Neuronal stem cell (in vitro differentiated cells): Measurements from ENCODE around the gene PCCA.
A peak's percentile ranks its signal among the peaks of the same experiment; 100 is the strongest.

Experiments
- DNase-seq: peaks from one replicate; pipeline ENCODE4 v3.0.0-alpha.2; 2013; ENCODE audit warnings: low spot score
- H2AFZ ChIP-seq: one replicate; pipeline ENCODE4 v1.6.1; 2013; ENCODE audit warnings: mild to moderate bottlenecking, low read length, inconsistent platforms
- H2AK5ac ChIP-seq: 2 replicates; pipeline ENCODE4 v1.6.1; 2013; ENCODE audit warnings: low read depth, mild to moderate bottlenecking, inconsistent platforms, low read length, moderate library complexity, mixed read lengths
- H2BK120ac ChIP-seq: 2 replicates; pipeline ENCODE4 v1.6.1; 2013; ENCODE audit warnings: low read depth, mild to moderate bottlenecking, inconsistent platforms, low read length, moderate library complexity, mixed read lengths
- H2BK12ac ChIP-seq: one replicate; pipeline ENCODE4 v1.6.1; 2013; ENCODE audit warnings: low read length, inconsistent platforms
- H2BK15ac ChIP-seq: 2 replicates; pipeline ENCODE4 v1.6.1; 2013; ENCODE audit warnings: mild to moderate bottlenecking, low read length, inconsistent platforms, mixed read lengths
- H2BK5ac ChIP-seq: one replicate; pipeline ENCODE4 v1.6.1; 2013; ENCODE audit warnings: inconsistent platforms, mild to moderate bottlenecking, low read length, moderate library complexity
- H3K14ac ChIP-seq: one replicate; pipeline ENCODE4 v1.6.1; 2013; ENCODE audit warnings: low read length, inconsistent platforms
- H3K18ac ChIP-seq: 2 replicates; pipeline ENCODE4 v1.6.1; 2013; ENCODE audit warnings: low read length, inconsistent platforms
- H3K23ac ChIP-seq: 2 replicates; pipeline ENCODE4 v1.6.1; 2013; ENCODE audit warnings: low read depth, mild to moderate bottlenecking, mixed read lengths, low read length, inconsistent platforms; ENCODE audit not compliant: poor library complexity
- H3K27ac ChIP-seq: replicated peaks from 3 replicates; pipeline ENCODE4 v1.5.1; 2013; ENCODE audit warnings: low read length, inconsistent platforms
- H3K27me3 ChIP-seq, 3 experiments: 2 replicates each; pipeline ENCODE4 v1.6.1; 2013; ENCODE audit warnings: low read length in 3 of 3, mild to moderate bottlenecking in 2 of 3, inconsistent platforms in 1 of 3, low read depth in 1 of 3, mixed read lengths in 1 of 3, moderate library complexity in 1 of 3; ENCODE audit not compliant: control insufficient read depth in 3 of 3, insufficient read depth in 3 of 3
- H3K36me3 ChIP-seq, 2 donors: replicated peaks in 1 of 2; 2 replicates each; pipeline ENCODE4 v1.6.1; 2013; ENCODE audit warnings: low read length in 2 of 2; ENCODE audit not compliant: control insufficient read depth in 2 of 2, insufficient read depth in 2 of 2
- H3K4ac ChIP-seq: 2 replicates; pipeline ENCODE4 v1.6.1; 2013; ENCODE audit warnings: inconsistent platforms, mild to moderate bottlenecking, low read length, moderate library complexity
- H3K4me1 ChIP-seq, 2 donors: 1 replicate in 1 of 2; 2 replicates in 1 of 2; pipeline ENCODE4 v1.6.1; 2013; ENCODE audit warnings: low read length in 2 of 2, low read depth in 1 of 2; ENCODE audit not compliant: control insufficient read depth in 2 of 2, insufficient read depth in 1 of 2
- H3K4me2 ChIP-seq: one replicate; pipeline ENCODE4 v1.6.1; 2013; ENCODE audit warnings: mild to moderate bottlenecking, low read length, inconsistent platforms; ENCODE audit not compliant: insufficient read depth, poor library complexity, severe bottlenecking
- H3K4me3 ChIP-seq, 2 donors: 2 replicates each; pipeline ENCODE4 v1.5.1; 2013; ENCODE audit warnings: low read length in 2 of 2, mild to moderate bottlenecking in 2 of 2, inconsistent platforms in 1 of 2, moderate library complexity in 1 of 2
- H3K79me1 ChIP-seq: one replicate; pipeline ENCODE4 v1.6.1; 2013; ENCODE audit warnings: low read depth, mild to moderate bottlenecking, inconsistent platforms, low read length, moderate library complexity
- H3K9ac ChIP-seq: one replicate; pipeline ENCODE4 v1.6.1; 2013; ENCODE audit warnings: mild to moderate bottlenecking, low read depth, low read length, inconsistent platforms; ENCODE audit not compliant: poor library complexity
- H3K9me3 ChIP-seq, 2 donors: replicated peaks in 1 of 2; 2 replicates each; pipeline versions ENCODE3 to v1.6.1; 2013; ENCODE audit warnings: low read length in 2 of 2, mild to moderate bottlenecking in 2 of 2, inconsistent platforms in 1 of 2, low read depth in 1 of 2, mixed read lengths in 1 of 2, moderate library complexity in 1 of 2; ENCODE audit not compliant: control insufficient read depth in 2 of 2, insufficient read depth in 1 of 2
- H4K8ac ChIP-seq: one replicate; pipeline ENCODE4 v1.6.1; 2013; ENCODE audit warnings: low read depth, mild to moderate bottlenecking, inconsistent platforms, low read length, moderate library complexity
- H4K91ac ChIP-seq: one replicate; pipeline ENCODE4 v1.6.1; 2013; ENCODE audit warnings: low read length, low read depth, mild to moderate bottlenecking, inconsistent platforms; ENCODE audit not compliant: poor library complexity
- WGBS, 2 donors: extraction: QIAGEN DNeasy Blood & Tissue Kit; methylation state at CpG; one replicate each; pipeline ENCODE4 v1.1.7; 2013; ENCODE audit warnings: missing lambda C conversion rate in 2 of 2, mixed read lengths in 1 of 2; ENCODE audit not compliant: insufficient read length in 2 of 2, insufficient replicate concordance in 1 of 2; ENCODE audit errors: extremely low coverage in 2 of 2; 5-methylcytosine and 5-hydroxymethylcytosine counted together

PCCA gene

GRCh38 chr13:100364591-100364990 is 275.7 kb downstream of the PCCA start:
- Histone ChIP-seq H2BK15ac (no peak overlapping the region), H4K91ac (no peak overlapping the region), H3K36me3 (peaks cover 0 to 13% of the 10 kb centered on the region in 2 donors), H2BK5ac (no peak overlapping the region), H2AFZ (no peak overlapping the region), H3K79me1 (no peaks in the 10 kb centered on the region), H3K23ac (no peak overlapping the region), H3K4me3 (no peak overlapping the region), H3K4me1 (peaks cover 7 to 33% of the 10 kb centered on the region in 2 donors), H3K27me3 (no peaks in the 10 kb centered on the region), H2BK120ac (no peak overlapping the region), H3K4ac (no peak overlapping the region), H3K9ac (no peak overlapping the region), H3K4me2 (no peak overlapping the region), H2BK12ac (no peak overlapping the region), H2AK5ac (no peak overlapping the region), H3K27ac (no peak overlapping the region), H4K8ac (no peak overlapping the region), H3K9me3 (no peaks in the 10 kb centered on the region), H3K14ac (no peak overlapping the region), H3K18ac (no peak overlapping the region)
- no CpG with 5 or more reads among the region's 4 CpGs for WGBS, 2 donors
- no peak for DNase-seq

GRCh38 chr13:100365680-100366079 is 276.8 kb downstream of the PCCA start:
- Histone ChIP-seq H3K9ac (no peak overlapping the region), H4K8ac (no peak overlapping the region), H3K9me3 (no peaks in the 10 kb centered on the region), H3K36me3 (peaks cover 0 to 14% of the 10 kb centered on the region in 2 donors), H3K14ac (no peak overlapping the region), H4K91ac (no peak overlapping the region), H2AK5ac (no peak overlapping the region), H3K4me3 (no peak overlapping the region), H3K23ac (no peak overlapping the region), H2BK12ac (no peak overlapping the region), H3K4ac (no peak overlapping the region), H3K27ac (no peak overlapping the region), H2AFZ (no peak overlapping the region), H2BK5ac (no peak overlapping the region), H3K4me2 (no peak overlapping the region), H3K4me1 (peaks cover 7 to 33% of the 10 kb centered on the region in 2 donors), H3K18ac (no peak overlapping the region), H2BK15ac (no peak overlapping the region), H3K27me3 (no peaks in the 10 kb centered on the region), H3K79me1 (no peaks in the 10 kb centered on the region), H2BK120ac (no peak overlapping the region)
- DNase-seq = no peak
- no CpG with 5 or more reads among the region's 3 CpGs for WGBS, 2 donors

GRCh38 chr13:100378533-100378932 is 289.6 kb downstream of the PCCA start:
- Histone ChIP-seq H3K36me3 (peaks cover 0 to 4% of the 10 kb centered on the region in 2 donors), H4K91ac (no peak overlapping the region), H3K4me2 (no peak overlapping the region), H3K14ac (no peak overlapping the region), H2AK5ac (no peak overlapping the region), H4K8ac (no peak overlapping the region), H3K4ac (no peak overlapping the region), H3K4me3 (no peak overlapping the region), H3K27ac (no peak overlapping the region), H2BK120ac (no peak overlapping the region), H3K18ac (no peak overlapping the region), H3K79me1 (peaks cover 3% of the 10 kb centered on the region), H3K27me3 (no peaks in the 10 kb centered on the region), H3K9ac (no peak overlapping the region), H2BK15ac (no peak overlapping the region), H2BK12ac (no peak overlapping the region), H3K9me3 (peaks cover 3 to 35% of the 10 kb centered on the region in 2 donors), H2BK5ac (no peak overlapping the region), H3K4me1 (peaks cover 0 to 3% of the 10 kb centered on the region in 2 donors), H3K23ac (no peak overlapping the region), H2AFZ (no peak overlapping the region)
- DNase-seq = no peak

- Histone ChIP-seq H3K36me3 (peaks cover 0 to 2% of the 10 kb centered on the region in 2 donors), H3K4ac (no peak overlapping the region), H2BK5ac (no peak overlapping the region), H4K91ac (no peak overlapping the region), H2AK5ac (no peak overlapping the region), H3K79me1 (peaks cover 3% of the 10 kb centered on the region), H3K4me3 (no peak overlapping the region), H4K8ac (no peak overlapping the region), H3K4me1 (peaks cover 0 to 3% of the 10 kb centered on the region in 2 donors), H3K9me3 (peaks cover 3 to 35% of the 10 kb centered on the region in 2 donors), H3K23ac (peak overlapping the region; percentile 27), H2BK120ac (no peak overlapping the region), H2BK15ac (no peak overlapping the region), H3K18ac (no peak overlapping the region), H2BK12ac (peak overlapping the region; percentile 9), H3K27ac (no peak overlapping the region), H3K4me2 (no peak overlapping the region), H3K9ac (no peak overlapping the region), H2AFZ (no peak overlapping the region), H3K27me3 (no peaks in the 10 kb centered on the region), H3K14ac (peak overlapping the region; percentile 38)
- no peak for DNase-seq
- no CpG with 5 or more reads among the region's 16 CpGs for WGBS, 2 donors
These were observed 292.8 kb downstream of the PCCA start for GRCh38 chr13:100381595-100382224.
